GM19240 (cell line): ENCODE results near the gene TK1.
"Not testable (repeated sequence)": the region's sequence is repeated elsewhere in the genome, so short reads cannot be mapped to it uniquely, and the experiment has no call there.

Experiments
- DNase-seq: peaks from one replicate; pipeline ENCODE4 v3.0.0; 2011; ENCODE audit warnings: low spot score; ENCODE audit not compliant: insufficient read length

TK1 gene

GRCh38 chr17:78176548-78177025 is 10.3 kb downstream of the TK1 start:
- no peak for DNase-seq

DNA sequence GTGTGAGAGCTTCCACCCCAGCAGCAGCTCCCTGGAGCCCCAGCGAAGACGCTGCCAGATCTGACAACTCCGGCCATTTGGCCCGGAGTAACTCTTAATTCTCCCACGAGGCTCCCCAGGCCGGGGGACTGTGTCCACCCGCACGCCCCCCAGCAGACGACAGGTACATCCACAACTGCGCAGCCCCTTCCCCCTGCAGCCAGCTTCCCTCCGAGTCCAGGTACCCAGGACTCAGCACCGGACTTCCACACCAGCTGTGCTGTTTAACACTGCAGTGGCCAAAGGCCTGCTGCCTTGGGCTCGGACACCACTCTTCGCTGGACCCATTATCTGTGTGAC is 11.2 kb downstream of the TK1 start:
- DNase-seq: no peak

DNA sequence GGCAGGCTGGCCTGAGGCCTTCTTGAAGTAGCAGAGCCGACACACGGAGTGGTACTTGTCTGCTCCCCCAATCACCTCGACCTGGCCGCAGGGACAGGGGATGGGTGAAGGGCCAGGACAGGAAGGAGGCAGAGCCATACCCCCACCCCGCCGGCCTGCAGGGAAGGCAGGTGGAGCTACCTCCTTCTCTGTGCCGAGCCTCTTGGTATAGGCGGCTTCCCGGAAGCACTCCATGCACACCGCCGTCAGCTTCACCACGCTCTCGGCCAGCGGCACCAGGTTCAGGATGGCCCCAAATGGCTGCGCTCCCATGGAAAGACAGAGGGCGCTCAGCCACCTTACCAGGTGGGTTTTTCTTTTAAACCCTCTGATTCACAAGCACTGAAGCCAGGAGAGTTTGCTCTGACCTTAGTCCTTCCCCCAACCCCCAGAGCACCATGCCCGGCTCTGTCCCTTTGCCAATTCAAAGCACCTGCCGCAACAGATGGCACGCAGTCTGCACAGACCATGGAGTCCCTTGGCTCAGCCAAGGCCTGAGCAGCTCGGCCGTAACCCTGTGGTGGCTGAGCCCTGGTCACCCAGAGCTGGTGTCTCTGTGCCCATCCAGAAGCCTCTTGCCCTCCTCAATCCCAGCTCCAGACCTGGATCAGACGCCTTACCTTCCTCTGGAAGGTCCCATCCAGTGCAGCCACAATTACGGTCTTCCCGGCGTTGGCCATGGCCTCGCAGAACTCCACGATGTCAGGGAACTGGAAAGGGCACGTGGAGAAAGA is 11.8 kb downstream of the TK1 start:
- DNase-seq: no peak

DNA sequence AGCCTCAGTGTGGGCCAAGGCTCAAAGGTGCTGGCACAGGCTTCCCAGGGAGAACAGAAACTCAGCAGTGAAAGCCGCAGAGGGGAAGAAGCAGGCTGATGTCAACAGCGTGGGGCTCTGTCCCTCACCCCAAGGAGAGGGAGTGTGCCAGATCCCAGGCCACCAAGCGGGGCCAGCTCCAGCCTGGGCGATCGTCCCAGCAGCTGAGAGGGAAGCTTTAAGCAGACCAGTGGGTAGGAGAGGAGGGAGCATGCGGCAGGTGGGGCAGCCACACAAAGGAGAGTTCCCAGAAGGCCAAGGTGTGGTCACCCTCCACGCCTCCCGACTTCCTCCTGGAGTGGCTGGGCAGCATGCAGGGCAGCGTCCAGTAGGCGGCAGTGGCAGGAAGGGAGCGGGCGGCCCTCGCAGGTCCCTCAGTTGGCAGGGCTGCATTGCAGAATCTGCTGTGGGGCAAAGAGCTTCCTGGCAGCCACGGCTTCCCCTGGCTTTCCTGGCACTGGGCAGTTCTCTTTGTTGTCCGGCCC is 12.4 kb downstream of the TK1 start:
- DNase-seq: no peak

DNA sequence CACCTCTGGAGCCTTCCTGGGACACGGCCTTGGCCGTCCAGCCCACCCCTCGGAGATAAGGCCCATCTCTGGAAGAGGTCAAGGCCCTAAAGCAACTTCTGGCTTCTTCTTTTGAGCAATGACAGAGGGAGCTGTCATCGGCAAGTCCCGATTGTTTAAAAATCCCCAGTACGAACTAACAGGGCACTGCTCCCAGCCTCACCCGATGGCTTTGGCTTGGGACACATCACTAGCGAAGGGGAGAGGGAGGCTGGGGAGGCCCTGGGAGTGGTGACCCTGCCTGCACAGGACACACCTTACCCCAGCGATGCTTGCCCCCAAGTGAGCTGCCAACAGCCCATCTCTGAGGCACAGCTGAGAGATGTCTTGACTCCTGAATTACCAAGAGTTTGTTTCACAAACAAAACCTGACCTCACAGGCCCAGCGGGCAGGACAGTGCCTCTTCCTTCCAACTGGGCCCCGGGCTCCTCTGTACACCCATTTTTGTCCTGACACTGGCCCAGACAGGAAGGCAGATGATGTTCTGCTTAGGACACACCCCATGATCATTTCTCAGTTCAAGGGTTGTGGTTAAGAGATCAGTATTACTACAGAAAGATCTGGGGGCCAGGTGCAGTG is 13.6 kb downstream of the TK1 start:
- no peak for DNase-seq

- no peak for DNase-seq
Measured at GRCh38 chr17:78172249-78173051, 14.4 kb downstream of the TK1 start.

DNA sequence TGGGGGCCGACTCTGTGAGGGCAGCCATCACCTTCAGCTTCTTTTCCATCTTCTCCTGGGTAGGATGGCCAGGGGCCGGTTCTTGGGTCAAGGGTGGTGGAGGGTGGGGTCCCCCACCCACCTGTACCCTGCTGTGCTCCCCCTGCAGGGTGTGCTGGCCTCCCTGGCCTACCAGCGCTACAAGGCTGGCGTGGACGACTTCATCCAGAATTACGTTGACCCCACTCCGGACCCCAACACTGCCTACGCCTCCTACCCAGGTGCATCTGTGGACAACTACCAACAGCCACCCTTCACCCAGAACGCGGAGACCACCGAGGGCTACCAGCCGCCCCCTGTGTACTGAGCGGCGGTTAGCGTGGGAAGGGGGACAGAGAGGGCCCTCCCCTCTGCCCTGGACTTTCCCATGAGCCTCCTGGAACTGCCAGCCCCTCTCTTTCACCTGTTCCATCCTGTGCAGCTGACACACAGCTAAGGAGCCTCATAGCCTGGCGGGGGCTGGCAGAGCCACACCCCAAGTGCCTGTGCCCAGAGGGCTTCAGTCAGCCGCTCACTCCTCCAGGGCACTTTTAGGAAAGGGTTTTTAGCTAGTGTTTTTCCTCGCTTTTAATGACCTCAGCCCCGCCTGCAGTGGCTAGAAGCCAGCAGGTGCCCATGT is 15.1 kb downstream of the TK1 start:
- not testable (repeated sequence) for DNase-seq

GRCh38 chr17:78170692-78171590 is 15.9 kb downstream of the TK1 start:
- no peak for DNase-seq

DNA sequence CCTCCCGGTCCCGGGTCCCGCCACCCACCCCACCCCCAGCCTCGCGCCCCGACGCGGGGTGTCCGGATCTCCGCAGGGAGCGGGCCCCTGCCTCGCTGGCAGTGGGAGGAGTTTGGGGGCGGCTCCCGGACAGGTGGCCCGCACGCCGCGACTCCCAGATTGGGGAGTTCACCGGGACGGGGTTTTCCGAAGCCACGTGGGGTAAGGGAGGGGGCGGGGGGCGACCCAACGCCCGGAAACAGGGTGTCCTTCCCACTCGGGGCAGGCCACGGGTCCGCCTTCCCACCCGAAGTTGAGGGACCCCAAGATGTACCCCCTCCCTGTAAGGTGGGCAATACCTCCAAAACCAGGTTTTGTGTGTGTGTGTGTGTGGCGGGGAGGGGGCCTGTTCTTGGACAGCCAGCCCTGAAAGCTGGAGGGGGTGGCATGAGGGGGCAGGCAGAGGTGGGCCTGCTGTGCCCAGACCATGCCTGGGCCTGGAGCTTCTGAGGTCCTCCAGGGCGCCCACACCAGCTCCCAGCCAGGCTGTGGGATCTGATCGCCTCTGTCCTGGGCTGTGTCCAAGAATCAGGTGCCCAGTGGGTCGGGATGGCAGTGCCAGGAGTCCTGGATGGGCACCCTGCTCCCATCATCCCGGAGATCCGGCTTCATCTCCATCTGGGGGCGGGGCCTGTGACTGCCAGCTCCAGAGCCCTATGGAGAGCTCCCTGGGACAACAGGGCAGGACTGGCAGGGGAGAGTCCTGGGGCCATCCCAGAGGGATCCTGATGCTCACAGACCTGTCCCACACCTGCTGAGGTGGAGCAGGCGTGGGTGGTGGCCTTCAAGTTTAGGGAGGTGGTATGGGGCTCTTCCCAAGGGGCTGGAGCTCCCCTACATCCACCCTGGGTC is 17.7 kb downstream of the TK1 start:
- DNase-seq: no peak

- DNase-seq: peak; percentile 87
Measured at GRCh38 chr17:78168242-78168902, 18.5 kb downstream of the TK1 start, which contains the start of gene SYNGR2. Gene SYNGR2 (plus strand): TSS chr17:78168581. CDS start chr17:78168617, 36 bp downstream.

DNA sequence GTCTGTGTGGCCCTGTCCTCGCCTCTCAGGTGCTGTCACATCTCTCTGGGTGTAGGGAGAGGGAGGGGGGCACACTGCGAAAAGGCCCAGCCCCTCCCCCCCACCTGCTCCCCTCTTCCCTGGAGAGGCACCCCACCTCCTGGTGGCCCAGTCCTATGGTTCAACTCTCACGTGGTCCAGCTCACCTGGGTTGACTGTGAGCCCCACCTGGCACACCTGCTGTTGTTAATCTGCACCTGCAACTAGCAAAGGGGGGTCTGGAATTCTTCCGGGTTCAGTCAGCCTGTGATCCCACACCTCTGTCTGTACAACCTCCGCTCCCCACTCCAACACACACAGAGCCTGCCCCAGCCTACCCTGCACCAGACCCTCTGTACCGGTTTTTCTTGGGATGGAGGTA is 20.4 kb downstream of the TK1 start:
- no peak for DNase-seq

DNA sequence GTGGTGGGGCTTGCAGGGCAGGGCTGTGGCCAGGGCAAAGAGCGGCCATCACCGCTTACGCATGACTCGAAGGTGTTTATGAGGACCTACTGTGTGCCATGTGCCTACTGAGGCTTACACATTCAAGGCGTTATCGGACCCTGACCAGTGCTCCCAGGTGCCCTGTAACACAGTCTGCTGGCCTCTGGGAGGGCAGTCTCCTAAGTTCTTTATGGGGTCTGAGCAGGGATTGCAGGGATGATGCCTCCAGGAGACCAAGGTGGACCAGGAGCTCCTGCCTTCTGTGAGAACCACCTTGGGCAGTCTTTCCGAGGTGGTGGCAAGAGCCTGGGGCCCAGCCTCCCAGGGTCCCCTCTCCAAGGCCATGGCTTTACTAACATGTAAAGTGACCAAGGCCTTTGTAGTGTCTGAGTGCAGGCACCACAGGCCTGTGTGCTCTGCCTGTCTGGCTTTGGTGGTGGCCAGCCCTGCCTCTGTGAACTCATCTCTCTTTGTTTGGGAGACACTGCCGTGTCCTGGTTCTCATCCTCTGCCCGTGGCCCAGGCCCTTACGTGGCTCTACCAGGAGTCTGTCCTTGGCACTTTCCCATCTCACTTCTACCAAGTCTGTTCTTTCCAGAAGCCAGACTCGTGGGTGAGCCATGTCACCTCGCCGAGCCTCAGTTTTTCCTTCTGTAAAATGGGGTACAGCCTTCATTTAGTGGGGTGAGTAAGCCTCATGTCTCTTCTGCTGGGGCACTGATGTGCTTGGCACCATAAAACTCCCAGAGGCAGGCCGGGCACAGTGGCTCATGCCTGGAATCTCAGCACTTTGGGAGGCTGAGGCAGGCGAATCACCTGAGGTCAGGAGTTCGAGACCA is 21.9 kb downstream of the TK1 start:
- DNase-seq: no peak

DNA sequence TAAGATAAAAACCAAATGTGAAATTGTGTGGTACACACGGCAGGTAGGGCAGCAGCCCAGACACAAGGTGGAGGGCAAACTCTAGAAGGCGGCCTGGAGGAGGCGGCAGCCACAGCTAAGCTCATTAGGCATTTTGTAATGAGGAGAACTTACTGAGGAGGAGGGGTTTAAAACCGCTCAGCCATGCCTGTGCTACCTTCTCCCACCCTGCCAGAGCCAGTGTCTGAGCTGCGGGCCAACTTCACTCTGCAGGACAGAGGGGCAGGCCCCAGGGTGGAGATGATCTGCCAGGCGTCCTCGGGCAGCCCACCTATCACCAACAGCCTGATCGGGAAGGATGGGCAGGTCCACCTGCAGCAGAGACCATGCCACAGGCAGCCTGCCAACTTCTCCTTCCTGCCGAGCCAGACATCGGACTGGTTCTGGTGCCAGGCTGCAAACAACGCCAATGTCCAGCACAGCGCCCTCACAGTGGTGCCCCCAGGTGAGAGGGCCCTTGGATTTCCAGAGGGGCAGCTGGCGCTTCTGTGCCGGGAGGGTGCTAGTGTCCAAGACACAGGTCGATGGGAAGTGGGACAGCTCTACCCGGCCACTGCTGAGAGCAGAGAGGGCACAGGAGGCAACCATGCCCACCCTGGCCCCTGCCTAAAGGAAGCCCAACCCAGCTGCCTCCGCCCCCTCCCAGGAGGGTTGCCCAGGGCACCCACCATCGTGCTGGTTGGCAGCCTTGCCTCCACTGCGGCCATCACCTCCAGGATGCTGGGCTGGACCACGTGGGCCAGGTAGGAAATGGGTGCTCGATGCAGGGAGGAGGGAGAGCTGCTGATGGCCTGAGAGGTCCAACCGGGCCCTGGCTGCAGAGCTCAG is 22.7 kb downstream of the TK1 start:
- no peak for DNase-seq

- DNase-seq: no peak
Measured at GRCh38 chr17:78159575-78160158, 27.2 kb downstream of the TK1 start.

DNA sequence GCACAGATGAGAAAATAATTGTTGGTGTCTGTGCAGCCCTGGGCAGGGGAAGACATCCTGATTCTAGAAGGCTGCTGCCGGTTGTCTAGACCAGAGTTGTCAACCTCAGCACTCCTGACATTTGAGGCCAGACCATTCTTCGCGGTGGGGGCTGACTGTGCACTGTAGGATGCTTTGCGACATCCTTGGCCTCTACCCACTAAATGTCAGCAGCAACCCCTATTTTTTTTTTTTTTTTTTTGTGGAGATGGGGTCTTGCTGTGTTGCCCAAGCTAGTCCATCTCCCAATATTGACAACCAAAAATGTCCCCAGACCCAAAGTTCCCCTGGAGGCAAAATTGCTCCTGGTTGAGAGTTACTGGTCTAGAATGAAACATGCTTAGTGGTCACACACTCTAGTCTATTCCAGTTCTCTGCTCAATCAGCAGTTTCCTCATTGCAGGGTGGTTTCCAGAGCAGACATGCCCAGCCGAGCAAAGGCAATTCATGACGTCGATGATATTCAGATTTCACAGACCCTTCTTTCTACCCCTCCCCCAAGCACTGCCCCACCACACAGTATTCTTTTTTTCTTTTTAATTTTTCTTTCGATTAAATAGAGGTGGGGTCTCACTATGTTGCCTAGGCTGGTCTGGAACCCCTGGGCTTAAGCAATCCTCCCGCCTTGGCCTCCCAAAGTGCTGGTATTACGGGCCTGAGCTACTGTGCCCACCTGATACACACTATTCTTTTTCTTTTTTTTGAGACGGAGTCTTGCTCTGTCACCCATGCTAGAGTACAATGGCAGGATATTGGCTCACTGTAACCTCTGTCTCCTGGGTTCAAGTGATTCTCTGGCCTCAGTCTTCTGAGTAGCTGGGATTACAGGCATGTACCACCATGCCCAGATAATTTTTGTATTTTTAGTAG is 31.7 kb downstream of the TK1 start:
- no peak for DNase-seq
